AG04450 (cell line): Measurements from ENCODE around the gene RAPGEF1. TPM values are rescaled to one million over a fixed set of nuclear protein-coding genes. Genes with fewer than 3 reads are reported as not detected.

Source experiments
- CTCF ChIA-PET: fragments of 300-600, 350-600 bp; formaldehyde crosslinking; extraction: SDS; loops from one replicate; lab custom pipeline; 2022; ENCODE audit warnings: antibody characterized with exemption, inconsistent platforms; lab: Charles Lee
- POLR2A ChIA-PET: fragments of 350-600 bp; formaldehyde crosslinking; extraction: SDS; loops from one replicate; lab custom pipeline; 2021; ENCODE audit warnings: antibody characterized with exemption, inconsistent platforms; lab: Yijun Ruan, JAX
- DNase-seq: peaks from one replicate; pipeline ENCODE4 v3.0.0-alpha.2; 2011; ENCODE audit warnings: low read depth, low spot score
- H3K27ac ChIP-seq: one replicate; pipeline ENCODE4 v1.5.1; 2012; ENCODE audit warnings: low read depth, low read length, control low read depth
- H3K27me3 ChIP-seq: one replicate; pipeline ENCODE4 v1.6.0; 2012; ENCODE audit warnings: low read length; ENCODE audit not compliant: control insufficient read depth, insufficient read depth
- H3K4me3 ChIP-seq: 2 replicates; pipeline ENCODE4 v1.5.1; 2011; ENCODE audit warnings: mild to moderate bottlenecking, low read depth, low read length, control low read depth
- H3K9me3 ChIP-seq: 2 replicates; pipeline ENCODE4 v1.5.1; 2012; ENCODE audit warnings: low read length; ENCODE audit not compliant: control insufficient read depth, insufficient read depth
- polyA plus RNA-seq: library from polyadenylated mRNA; depleted of rRNA; stranded (reverse); fragments of >200 nt; gene quantifications from 2 replicates; pipeline ENCODE4 v1.2.3, GENCODE V29; 2011
- TF ChIP-seq, protein P1 (sequence below): IDR thresholded peaks from 2 replicates; pipeline ENCODE4 v1.5.1; 2011; ENCODE audit warnings: low read depth, low read length, control low read depth, inconsistent platforms

Gene RAPGEF1
- polyA plus RNA-seq, 1 experiment = 27.6 TPM

GRCh38 chr9:131673068-131673467, 66.8 kb downstream of the RAPGEF1 start:
- Histone ChIP-seq H3K27ac (no peak overlapping the region), H3K4me3 (no peak overlapping the region), H3K27me3 (peaks cover 11% of the 10 kb centered on the region), H3K9me3 (no peaks in the 10 kb centered on the region; the same call in 1 of the 2 replicates)
- ChIA-PET CTCF (no interaction called here), POLR2A (interaction anchor here (1.0 kb wide), 1 partner anchor 15 kb away, joined by 4 read pairs; no protein-coding TSS in a partner anchor)
- no peak for DNase-seq
- TF ChIP-seq, protein P1, sequence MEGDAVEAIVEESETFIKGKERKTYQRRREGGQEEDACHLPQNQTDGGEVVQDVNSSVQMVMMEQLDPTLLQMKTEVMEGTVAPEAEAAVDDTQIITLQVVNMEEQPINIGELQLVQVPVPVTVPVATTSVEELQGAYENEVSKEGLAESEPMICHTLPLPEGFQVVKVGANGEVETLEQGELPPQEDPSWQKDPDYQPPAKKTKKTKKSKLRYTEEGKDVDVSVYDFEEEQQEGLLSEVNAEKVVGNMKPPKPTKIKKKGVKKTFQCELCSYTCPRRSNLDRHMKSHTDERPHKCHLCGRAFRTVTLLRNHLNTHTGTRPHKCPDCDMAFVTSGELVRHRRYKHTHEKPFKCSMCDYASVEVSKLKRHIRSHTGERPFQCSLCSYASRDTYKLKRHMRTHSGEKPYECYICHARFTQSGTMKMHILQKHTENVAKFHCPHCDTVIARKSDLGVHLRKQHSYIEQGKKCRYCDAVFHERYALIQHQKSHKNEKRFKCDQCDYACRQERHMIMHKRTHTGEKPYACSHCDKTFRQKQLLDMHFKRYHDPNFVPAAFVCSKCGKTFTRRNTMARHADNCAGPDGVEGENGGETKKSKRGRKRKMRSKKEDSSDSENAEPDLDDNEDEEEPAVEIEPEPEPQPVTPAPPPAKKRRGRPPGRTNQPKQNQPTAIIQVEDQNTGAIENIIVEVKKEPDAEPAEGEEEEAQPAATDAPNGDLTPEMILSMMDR = no peak

DNA sequence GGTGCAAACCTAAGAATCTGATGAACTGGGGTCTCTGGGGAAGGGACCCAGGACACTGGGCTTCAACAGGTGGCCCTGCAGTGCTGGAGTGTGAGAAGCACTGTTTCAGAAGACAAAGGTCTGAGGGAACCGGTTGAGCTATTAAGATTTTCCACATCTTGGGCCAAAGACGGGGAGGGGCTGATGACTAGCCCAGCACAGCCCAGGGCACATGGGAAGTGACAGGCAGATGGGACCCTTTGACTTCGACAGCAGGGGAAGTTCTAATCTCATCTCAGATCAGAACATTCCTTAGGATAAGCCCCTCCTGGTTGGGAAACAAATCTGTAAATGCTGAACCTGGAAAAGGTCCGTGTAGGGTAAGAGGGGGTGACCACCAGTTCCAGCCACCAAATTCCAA, 67.4 kb downstream of the RAPGEF1 start:
- no peak for DNase-seq
- CTCF ChIA-PET = no interaction called here
- POLR2A ChIA-PET = interaction anchor here (1.0 kb wide), 1 partner anchor 14 kb away, joined by 4 read pairs; no protein-coding TSS in a partner anchor
- TF ChIP-seq, protein P1 = no peak
- H3K27ac ChIP-seq = no peak overlapping the region
- H3K4me3 ChIP-seq = no peak overlapping the region
- H3K27me3 ChIP-seq = peaks cover 11% of the 10 kb centered on the region
- H3K9me3 ChIP-seq = no peaks in the 10 kb centered on the region; the same call in 1 of the 2 replicates

DNA sequence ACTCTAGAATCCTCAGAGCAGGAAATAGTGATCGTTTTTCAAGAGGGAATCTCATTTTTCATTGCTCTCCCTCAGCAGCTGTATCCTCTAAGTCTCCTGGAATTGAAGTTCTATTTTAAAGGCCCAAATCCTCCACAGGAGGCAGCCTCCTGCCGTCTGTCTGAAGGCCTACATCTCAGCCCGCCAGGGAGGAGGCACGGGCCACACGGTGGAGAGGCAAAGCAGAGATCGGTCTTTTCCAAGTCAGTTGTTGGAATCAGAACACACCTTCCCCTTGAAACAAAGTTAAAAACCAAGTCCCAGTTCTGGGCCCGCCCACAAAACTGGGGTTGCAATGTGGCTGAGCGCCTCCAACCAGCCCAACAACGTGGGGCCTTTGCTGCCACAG, 68.7 kb downstream of the RAPGEF1 start:
- CTCF ChIA-PET = no interaction called here
- no peak for DNase-seq

GRCh38 chr9:131670247-131671132, 69.4 kb downstream of the RAPGEF1 start:
- Histone ChIP-seq H3K4me3 (no peak overlapping the region), H3K27me3 (peaks cover 11% of the 10 kb centered on the region), H3K9me3 (no peaks in the 10 kb centered on the region; the same call in 1 of the 2 replicates), H3K27ac (no peak overlapping the region)
- no peak for DNase-seq
- CTCF ChIA-PET = no interaction called here
- TF ChIP-seq, protein P1 = no peak
- POLR2A ChIA-PET = no interaction called here

More for the DNA sequence above, 68.7 kb downstream of the RAPGEF1 start:
- Histone ChIP-seq H3K27ac (no peak overlapping the region), H3K27me3 (peaks cover 11% of the 10 kb centered on the region), H3K9me3 (no peaks in the 10 kb centered on the region; the same call in 1 of the 2 replicates), H3K4me3 (no peak overlapping the region)
- POLR2A ChIA-PET = no interaction called here
- TF ChIP-seq, protein P1 = no peak
